RWPE1 (cell line): ENCODE data around the gene SIAH1.

ENCODE experiments used
- CTCF ChIA-PET: fragments of 350-600 bp; sonication (Branson Sonifier 250); formaldehyde crosslinking; extraction: SDS; loops from one replicate; lab custom pipeline; 2021; lab: Yijun Ruan, JAX
- POLR2A ChIA-PET: fragments of 400-600 bp; formaldehyde crosslinking; extraction: SDS; loops from one replicate; lab custom pipeline; 2020; ENCODE audit warnings: antibody characterized with exemption; ENCODE audit not compliant: low non-redundant PET; lab: Yijun Ruan, JAX
- DNase-seq: peaks from one replicate; pipeline ENCODE4 v3.0.0; 2012; ENCODE audit warnings: low spot score
- H3K27ac ChIP-seq: fragments of 450-650 bp; 2 replicates; pipeline ENCODE4 v1.5.1; 2017
- CTCF ChIP-seq: fragments of 450-650 bp; conservative IDR thresholded peaks from 2 replicates; pipeline ENCODE4 v1.5.1; 2017; ENCODE audit warnings: low read depth, mild to moderate bottlenecking

Gene SIAH1

DNA sequence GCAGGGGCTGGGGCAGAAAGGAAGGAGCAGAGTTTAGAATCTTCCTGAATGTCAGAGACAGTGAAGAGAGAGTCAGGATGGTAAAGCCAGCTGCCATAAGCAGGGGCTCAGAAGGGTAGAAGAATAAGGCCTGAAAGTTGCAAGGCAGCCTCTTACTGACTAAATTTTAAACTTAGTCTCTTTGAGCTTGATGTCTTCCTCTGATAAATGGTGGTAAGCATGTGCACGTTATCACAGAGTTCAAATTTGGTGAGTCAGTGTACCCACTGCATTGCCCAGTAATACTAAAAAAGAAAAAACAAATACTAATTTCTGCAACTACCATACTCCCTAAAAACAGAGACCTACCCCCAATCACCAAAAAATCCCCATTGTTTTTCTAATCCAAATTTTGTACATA is 45.2 kb downstream of the SIAH1 start:
- no peak overlapping the region for H3K27ac ChIP-seq
- DNase-seq, result no peak
- no peak for TF ChIP-seq CTCF
- ChIA-PET CTCF (no interaction called here), POLR2A (no interaction called here)

DNA sequence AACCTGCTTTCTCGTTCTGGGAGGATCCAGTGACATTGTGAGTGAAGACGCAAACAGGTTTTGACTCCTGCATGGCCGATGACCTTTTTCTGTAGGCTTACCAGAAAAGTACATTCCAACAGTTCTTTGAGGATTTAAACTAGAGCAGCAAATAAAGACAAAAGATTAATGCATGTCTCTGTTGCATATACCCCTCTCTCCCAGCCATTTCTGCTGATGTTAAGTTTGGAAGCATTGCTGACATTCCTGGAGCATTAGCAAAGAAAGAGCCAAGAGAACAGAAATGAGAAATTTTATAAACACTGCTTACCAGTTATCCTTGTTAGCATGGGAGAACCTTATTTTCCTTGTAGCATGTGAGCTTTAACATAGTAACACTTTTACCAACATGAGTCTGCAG is 49.3 kb downstream of the SIAH1 start:
- ChIA-PET POLR2A (no interaction called here), CTCF (interaction anchor here (1.6 kb wide), 1 partner anchor 287 kb away, joined by 4 read pairs; no protein-coding TSS in a partner anchor)
- no peak for TF ChIP-seq CTCF
- DNase-seq, result no peak
- H3K27ac ChIP-seq, result no peak overlapping the region

DNA sequence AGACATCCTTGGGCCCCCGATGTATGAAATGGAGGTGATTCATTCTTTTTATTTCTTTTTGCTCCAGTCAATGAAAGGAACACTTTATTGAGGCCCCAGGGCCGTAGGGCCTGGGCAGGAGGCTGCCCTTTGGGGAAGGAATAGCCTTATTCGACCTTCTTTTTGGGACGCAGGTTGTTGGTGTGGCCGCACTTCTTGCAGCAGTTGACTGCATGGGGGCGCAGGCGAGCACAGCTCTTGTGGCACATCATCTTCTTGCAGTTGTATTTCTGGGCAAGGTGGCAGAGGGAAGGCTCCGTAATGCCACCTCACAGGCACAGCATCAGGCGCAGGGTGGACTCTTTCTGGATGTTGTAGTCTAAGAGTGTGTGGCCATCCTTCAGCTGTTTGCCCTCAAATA is 50.9 kb downstream of the SIAH1 start:
- ChIA-PET POLR2A (interaction anchor here (0.5 kb wide), 1 partner anchor 12 kb away, joined by 3 read pairs; no protein-coding TSS in a partner anchor), CTCF (interaction anchor here (1.6 kb wide), 1 partner anchor 289 kb away, joined by 4 read pairs; no protein-coding TSS in a partner anchor)
- DNase-seq, result no peak
- H3K27ac ChIP-seq, result no peak overlapping the region
- TF ChIP-seq CTCF, result no peak

DNA sequence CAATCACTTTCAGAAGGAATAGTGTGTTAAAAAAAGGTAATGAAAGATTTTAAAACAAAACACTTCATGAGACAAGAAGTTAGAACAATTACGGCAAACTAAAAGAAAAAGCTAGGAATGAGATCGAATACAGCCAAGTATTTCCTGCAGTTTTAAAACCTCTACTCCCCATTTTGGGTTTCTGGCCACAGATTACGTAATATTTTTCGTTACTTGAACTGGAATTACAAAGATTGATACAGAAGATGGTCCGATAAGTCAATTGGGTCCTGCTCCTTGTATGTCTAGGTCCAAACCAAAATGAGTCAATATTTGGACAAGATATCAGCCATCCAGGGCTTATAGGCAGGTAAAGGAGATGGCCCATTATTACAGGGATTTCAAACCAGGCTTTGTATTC is 52.2 kb downstream of the SIAH1 start:
- no peak for TF ChIP-seq CTCF
- no peak for DNase-seq
- ChIA-PET POLR2A (no interaction called here), CTCF (interaction anchor here (0.6 to 1.1 kb wide), 2 partner anchors 119 to 297 kb away, joined by 3 to 4 read pairs; no protein-coding TSS in a partner anchor)
- no peak overlapping the region for H3K27ac ChIP-seq

DNA sequence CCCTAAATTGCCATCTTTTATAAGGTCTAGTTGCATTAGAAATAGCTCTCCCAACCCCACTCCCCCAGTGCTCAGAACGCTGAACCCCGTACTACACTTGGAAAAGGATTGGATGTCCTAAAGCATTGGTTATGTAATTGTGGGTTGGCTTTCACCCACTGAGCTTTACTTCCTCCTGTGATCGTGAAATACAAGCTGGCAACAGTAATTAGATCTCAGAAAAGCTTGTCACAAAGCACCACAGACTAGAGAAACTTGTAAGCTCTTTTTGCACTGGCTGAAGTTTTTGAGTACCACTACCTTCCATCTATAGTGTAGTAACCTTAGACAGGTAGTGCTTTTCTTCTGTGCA is 54.4 kb downstream of the SIAH1 start:
- no peak overlapping the region for H3K27ac ChIP-seq
- TF ChIP-seq CTCF, result no peak
- DNase-seq, result no peak
- ChIA-PET CTCF (interaction anchor here (1.1 kb wide), 1 partner anchor 292 kb away, joined by 3 read pairs; no protein-coding TSS in a partner anchor), POLR2A (no interaction called here)

- DNase-seq, result no peak
- POLR2A ChIA-PET, result no interaction called here
- CTCF ChIA-PET, result interaction anchor here (1.1 kb wide), 1 partner anchor 293 kb away, joined by 3 read pairs; no protein-coding TSS in a partner anchor
Measured at GRCh38 chr16:48330189-48330840, 54.9 kb downstream of the SIAH1 start.

More at GRCh38 chr16:48330189-48330840, 54.9 kb downstream of the SIAH1 start:
- TF ChIP-seq CTCF, result no peak
- H3K27ac ChIP-seq, result no peak overlapping the region
